ENCODE measurements around the gene GLS2.
"Not testable (repeated sequence)": the region's sequence is repeated elsewhere in the genome, so short reads cannot be mapped to it uniquely, and the experiment has no call there.

Gene GLS2

GRCh38 chr12:56496704-56497103, 8.7 kb upstream of the GLS2 start:
- DNase-seq (ENCODE audit: low read depth in 1 of 2, low spot score in 1 of 2), result peak in 1 of 2 experiments; percentile 59
- H3K27ac ChIP-seq (replicated peaks); H3K27me3 ChIP-seq (ENCODE audit: insufficient read depth, poor library complexity, severe bottlenecking): not testable (repeated sequence)
- 0 out of 2 replicates have a peak overlapping the region, but pooled peaks have one; percentile 12 for H3K4me3 ChIP-seq (replicated peaks; ENCODE audit: insufficient read depth, low read length)

DNA sequence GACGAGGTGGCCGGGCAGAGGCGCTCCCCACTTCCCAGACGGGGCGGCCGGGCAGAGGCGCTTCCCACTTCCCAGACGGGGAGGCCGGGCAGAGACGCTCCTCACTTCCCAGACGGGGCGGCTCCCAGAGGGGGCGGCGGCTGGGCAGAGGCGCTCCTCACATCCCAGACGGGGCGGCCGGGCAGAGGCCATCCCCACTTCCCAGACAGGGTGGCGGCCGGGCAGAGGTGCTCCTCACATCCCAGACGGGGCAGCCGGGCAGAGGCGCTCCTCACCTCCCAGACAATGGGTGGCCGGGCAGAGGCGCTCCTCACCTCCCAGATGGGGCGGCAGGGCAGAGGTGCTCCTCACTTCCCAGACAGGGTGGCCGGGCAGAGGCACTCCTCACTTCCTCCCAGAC, 6.5 kb upstream of the GLS2 start:
- not testable (repeated sequence) for DNase-seq (ENCODE audit: low read depth in 1 of 2, low spot score in 1 of 2); H3K4me3 ChIP-seq (replicated peaks; ENCODE audit: insufficient read depth, low read length); H3K27me3 ChIP-seq (ENCODE audit: insufficient read depth, poor library complexity, severe bottlenecking); H3K27ac ChIP-seq (replicated peaks)

DNA sequence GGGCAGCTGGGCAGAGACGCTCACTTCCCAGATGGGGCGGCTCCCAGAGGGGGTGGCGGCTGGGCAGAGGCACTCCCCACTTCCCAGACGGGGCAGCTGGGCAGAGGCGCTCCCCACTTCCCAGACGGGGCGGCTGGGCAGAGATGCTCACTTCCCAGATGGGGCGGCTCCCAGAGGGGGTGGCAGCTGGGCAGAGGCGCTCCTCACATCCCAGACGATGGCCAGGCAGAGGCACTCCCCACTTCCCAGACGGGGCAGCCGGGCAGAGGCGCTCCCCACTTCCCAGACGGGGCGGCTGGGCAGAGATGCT, 6.1 kb upstream of the GLS2 start:
- H3K27ac ChIP-seq (replicated peaks); H3K4me3 ChIP-seq (replicated peaks; ENCODE audit: insufficient read depth, low read length); DNase-seq (ENCODE audit: low read depth in 1 of 2, low spot score in 1 of 2): not testable (repeated sequence)
- peaks cover 12% of the 10 kb centered on the region for H3K27me3 ChIP-seq (ENCODE audit: insufficient read depth, poor library complexity, severe bottlenecking)

- DNase-seq (ENCODE audit: low read depth in 1 of 2, low spot score in 1 of 2), result not testable (repeated sequence)
Measured at GRCh38 chr12:56493409-56494105, 5.6 kb upstream of the GLS2 start.

DNA sequence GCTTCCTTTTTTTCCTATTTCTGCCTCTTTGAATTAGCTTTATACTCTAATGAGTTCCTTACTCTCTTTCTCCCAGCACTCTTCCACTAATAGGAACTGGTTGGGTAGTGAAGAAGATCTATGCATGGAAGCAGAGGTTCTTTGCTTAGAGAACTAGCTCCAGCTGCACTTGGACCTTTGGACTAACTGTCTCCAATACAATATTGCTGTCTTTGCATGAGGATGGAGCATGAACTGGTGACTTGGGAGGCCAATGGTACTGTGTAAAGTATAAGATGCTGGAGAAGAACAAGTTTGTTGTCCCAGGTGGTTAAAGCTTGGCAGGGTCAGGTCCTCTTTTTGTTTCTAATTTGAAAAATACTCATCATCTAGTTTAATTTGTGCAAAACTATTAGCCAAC, 2.4 kb upstream of the GLS2 start:
- Histone ChIP-seq H3K27me3 (ENCODE audit: insufficient read depth, poor library complexity, severe bottlenecking) (peaks cover 36% of the 10 kb centered on the region), H3K27ac (replicated peaks) (no peak overlapping the region), H3K4me3 (replicated peaks; ENCODE audit: insufficient read depth, low read length) (no peak overlapping the region)
- TF ChIP-seq GABPA (IDR thresholded peaks at IDR 0.05; ENCODE audit: low read depth) (no peak), SPI1 (IDR thresholded peaks at IDR 0.05; ENCODE audit: borderline replicate concordance, low read depth) (no peak), POLR2AphosphoS5 (IDR thresholded peaks at IDR 0.05; ENCODE audit: low read depth) (no peak), REST (IDR thresholded peaks at IDR 0.05; ENCODE audit: insufficient replicate concordance, low read depth) (no peak)
- TF ChIP-seq, protein P1, sequence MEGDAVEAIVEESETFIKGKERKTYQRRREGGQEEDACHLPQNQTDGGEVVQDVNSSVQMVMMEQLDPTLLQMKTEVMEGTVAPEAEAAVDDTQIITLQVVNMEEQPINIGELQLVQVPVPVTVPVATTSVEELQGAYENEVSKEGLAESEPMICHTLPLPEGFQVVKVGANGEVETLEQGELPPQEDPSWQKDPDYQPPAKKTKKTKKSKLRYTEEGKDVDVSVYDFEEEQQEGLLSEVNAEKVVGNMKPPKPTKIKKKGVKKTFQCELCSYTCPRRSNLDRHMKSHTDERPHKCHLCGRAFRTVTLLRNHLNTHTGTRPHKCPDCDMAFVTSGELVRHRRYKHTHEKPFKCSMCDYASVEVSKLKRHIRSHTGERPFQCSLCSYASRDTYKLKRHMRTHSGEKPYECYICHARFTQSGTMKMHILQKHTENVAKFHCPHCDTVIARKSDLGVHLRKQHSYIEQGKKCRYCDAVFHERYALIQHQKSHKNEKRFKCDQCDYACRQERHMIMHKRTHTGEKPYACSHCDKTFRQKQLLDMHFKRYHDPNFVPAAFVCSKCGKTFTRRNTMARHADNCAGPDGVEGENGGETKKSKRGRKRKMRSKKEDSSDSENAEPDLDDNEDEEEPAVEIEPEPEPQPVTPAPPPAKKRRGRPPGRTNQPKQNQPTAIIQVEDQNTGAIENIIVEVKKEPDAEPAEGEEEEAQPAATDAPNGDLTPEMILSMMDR (IDR thresholded peaks at IDR 0.05; ENCODE audit: insufficient read depth, low read length), result no peak
- no peak for DNase-seq (ENCODE audit: low read depth in 1 of 2, low spot score in 1 of 2)

More at GRCh38 chr12:56493409-56494105, 5.6 kb upstream of the GLS2 start:
- H3K27me3 ChIP-seq (ENCODE audit: insufficient read depth, poor library complexity, severe bottlenecking), result peaks cover 17% of the 10 kb centered on the region
- not testable (repeated sequence) for H3K27ac ChIP-seq (replicated peaks); H3K4me3 ChIP-seq (replicated peaks; ENCODE audit: insufficient read depth, low read length)

DNA sequence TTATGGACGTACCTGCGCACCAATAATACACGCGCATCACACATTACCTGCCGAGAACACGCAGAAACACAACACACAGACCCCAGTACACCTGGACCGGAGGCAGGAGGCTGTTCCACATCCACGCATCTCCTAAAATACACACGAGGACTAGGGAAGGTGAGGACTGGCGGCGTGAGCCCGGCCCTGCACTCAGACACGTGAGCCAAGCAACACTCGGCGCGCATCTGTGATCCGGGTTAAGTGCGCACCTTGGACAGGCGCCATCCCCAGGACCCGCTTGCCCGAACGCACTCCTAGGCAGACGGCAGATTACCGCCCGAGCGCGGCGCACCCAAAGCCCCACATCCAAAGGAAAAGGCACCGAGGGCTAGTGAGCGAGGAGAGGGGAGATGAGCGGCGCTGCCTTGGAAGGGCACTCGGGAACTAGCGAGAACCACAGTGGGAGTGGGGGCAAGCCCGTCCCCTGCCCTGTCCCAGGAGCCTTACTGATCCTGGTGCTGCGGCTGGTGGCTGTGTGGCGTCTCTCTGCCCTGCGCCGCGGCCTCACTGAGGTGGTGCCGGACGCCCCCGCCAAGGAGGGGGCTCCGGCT, 417 bp downstream of the GLS2 start:
- H3K4me3 ChIP-seq (replicated peaks; ENCODE audit: insufficient read depth, low read length), result peak overlapping the region; percentile 23
- H3K27me3 ChIP-seq (ENCODE audit: insufficient read depth, poor library complexity, severe bottlenecking), result peaks cover 33% of the 10 kb centered on the region
- TF ChIP-seq REST (IDR thresholded peaks at IDR 0.05; ENCODE audit: insufficient replicate concordance, low read depth), result no peak
- no peak for TF ChIP-seq POLR2AphosphoS5 (IDR thresholded peaks at IDR 0.05; ENCODE audit: low read depth)
- no peak for TF ChIP-seq GABPA (IDR thresholded peaks at IDR 0.05; ENCODE audit: low read depth)
- no peak for TF ChIP-seq SPI1 (IDR thresholded peaks at IDR 0.05; ENCODE audit: borderline replicate concordance, low read depth)
- TF ChIP-seq, protein P1 (IDR thresholded peaks at IDR 0.05; ENCODE audit: insufficient read depth, low read length), result no peak
- no peak overlapping the region for H3K27ac ChIP-seq (replicated peaks)
- DNase-seq (ENCODE audit: low read depth in 1 of 2, low spot score in 1 of 2), result no peak

All from HL-60 (cell line).